Fibroblast of skin of abdomen (primary cell): ENCODE results near the gene RAB3C.

ENCODE experiments used
- DNase-seq: peaks from one replicate; pipeline ENCODE4 v3.0.0-alpha.2; 2013

Gene RAB3C

GRCh38 chr5:58887311-58887710 lies 304.4 kb downstream of the RAB3C start:
- DNase-seq: no peak

GRCh38 chr5:58887721-58888409 lies 305.0 kb downstream of the RAB3C start:
- no peak for DNase-seq

- no peak for DNase-seq
Observed at GRCh38 chr5:58890265-58890664, 307.4 kb downstream of the RAB3C start.

GRCh38 chr5:58890701-58891085 lies 307.8 kb downstream of the RAB3C start:
- DNase-seq: no peak

- peak; percentile 89 for DNase-seq
Observed at GRCh38 chr5:58891086-58891970, 308.5 kb downstream of the RAB3C start.

- DNase-seq: no peak
Observed at GRCh38 chr5:58891971-58892343, 309.1 kb downstream of the RAB3C start.

- no peak for DNase-seq
Observed at GRCh38 chr5:58893551-58893950, 310.7 kb downstream of the RAB3C start.

- no peak for DNase-seq
Observed at GRCh38 chr5:58898006-58898405, 315.1 kb downstream of the RAB3C start.

GRCh38 chr5:58898538-58898937 lies 315.7 kb downstream of the RAB3C start:
- no peak for DNase-seq

- DNase-seq: no peak
Observed at GRCh38 chr5:58901271-58901670, 318.4 kb downstream of the RAB3C start.

GRCh38 chr5:58902305-58902704 lies 319.4 kb downstream of the RAB3C start:
- DNase-seq: no peak

GRCh38 chr5:58902765-58903164 lies 319.9 kb downstream of the RAB3C start:
- no peak for DNase-seq

GRCh38 chr5:58904737-58905136 lies 321.9 kb downstream of the RAB3C start:
- DNase-seq: no peak

- DNase-seq: no peak
Observed at GRCh38 chr5:58905944-58906343, 323.1 kb downstream of the RAB3C start.
